Gastrocnemius medialis (tissue), 4 donors: Measurements from ENCODE around the gene C9orf85. TPM values are rescaled to one million over a fixed set of nuclear protein-coding genes. Genes with fewer than 3 reads are reported as not detected.

Experiments
- ATAC-seq, 2 donors: fragments of 150-250 bp; one replicate each; pipeline ENCODE4 v1.9.1; 2016
- DNase-seq, 2 donors: peaks; one replicate each; pipeline ENCODE4 v3.0.0-alpha.2; 2019
- H3K27ac ChIP-seq, 4 donors: fragments of 200-600 bp; sonication (generic); 1 replicate in 1 of 4; 2 replicates in 3 of 4; pipeline ENCODE4 v1.5.1; 2016 to 2018; ENCODE audit warnings: mild to moderate bottlenecking in 2 of 4, moderate library complexity in 1 of 4
- H3K27me3 ChIP-seq, 3 donors: fragments of 200-600 bp; sonication (generic) in 2 of 3; 1 replicate in 1 of 3; 2 replicates in 2 of 3; pipeline versions ENCODE4 v1.5.1 to v1.6.0; 2016 to 2019; ENCODE audit warnings: mild to moderate bottlenecking in 1 of 3, moderate library complexity in 1 of 3
- H3K36me3 ChIP-seq, 2 donors: fragments of 200-600 bp; sonication (generic) in 1 of 2; one replicate each; pipeline ENCODE4 v1.5.1; 2017 to 2018
- H3K4me1 ChIP-seq, 2 donors: fragments of 200-600 bp; sonication (generic) in 1 of 2; one replicate each; pipeline ENCODE4 v1.5.1; 2016 to 2017; ENCODE audit warnings: mild to moderate bottlenecking in 2 of 2
- H3K4me3 ChIP-seq, 4 donors: fragments of 200-600 bp; sonication (generic) in 3 of 4; 1 replicate in 1 of 4; 2 replicates in 3 of 4; pipeline ENCODE4 v1.5.1; 2016 to 2019; ENCODE audit warnings: mild to moderate bottlenecking in 2 of 4
- H3K9me3 ChIP-seq, 3 donors: fragments of 200-600 bp; sonication (generic) in 2 of 3; 1 replicate in 1 of 3; 2 replicates in 2 of 3; pipeline ENCODE4 v1.5.1; 2016 to 2019
- CTCF ChIP-seq, 5 experiments: fragments of 450-650 bp in 3 of 5; fragments of 200-600 bp in 2 of 5; sonication (generic) in 2 of 5; IDR thresholded peaks in 4 of 5; conservative IDR thresholded peaks in 1 of 5; 1 replicate in 4 of 5; 2 replicates in 1 of 5; pipeline ENCODE4 v1.5.1; 2016 to 2019; ENCODE audit warnings: antibody characterized with exemption in 5 of 5, mild to moderate bottlenecking in 3 of 5, moderate library complexity in 3 of 5
- POLR2A ChIP-seq, 2 donors: fragments of 450-650 bp; IDR thresholded peaks; one replicate each; pipeline ENCODE4 v1.6.1; 2017; ENCODE audit warnings: antibody characterized with exemption in 2 of 2, mild to moderate bottlenecking in 2 of 2, moderate library complexity in 2 of 2
- in situ Hi-C, 4 donors: fragments of 200-750 bp; cut with MboI; loops; one replicate each; pipeline versions ENCODE4 v1.15.0 to v1.8.0; 2017; ENCODE audit warnings: low sequenced_read_pairs in 4 of 4
- intact Hi-C: fragments of 100-400 bp; cut with DNase I; formaldehyde crosslinking; loops from one replicate; pipeline ENCODE4 v1.15.1; 2023; ENCODE audit warnings: low total_unique reads
- total RNA-seq, 4 donors: library from RNA; depleted of rRNA; stranded (reverse); fragments of >200 nt; gene quantifications; one replicate each; pipeline versions ENCODE4 v1.1.0 to v1.2.3, GENCODE V29; 2016

The C9orf85 gene
- total RNA-seq, 4 donors from 2014 or later: 1.7 to 9.6 (median 6.3) TPM

GRCh38 chr9:71890042-71890679 is 21.3 kb upstream of the C9orf85 start:
- Histone ChIP-seq H3K9me3 (no peaks in the 10 kb centered on the region), H3K27me3 (no peaks in the 10 kb centered on the region), H3K4me1 (peaks cover 9 to 20% of the 10 kb centered on the region in 2 donors), H3K27ac (no peak overlapping the region), H3K36me3 (no peaks in the 10 kb centered on the region), H3K4me3 (no peak overlapping the region)
- DNase-seq (no peak), ATAC-seq (no peak)
- intact Hi-C loops (no loop called here), in situ Hi-C loops (no loop called here)
- TF ChIP-seq CTCF (IDR thresholded peaks at IDR 0.05 in 4 of 5, conservative IDR thresholded peaks at IDR 0.05 in 1 of 5) (no peak), POLR2A (IDR thresholded peaks at IDR 0.05) (no peak)

DNA sequence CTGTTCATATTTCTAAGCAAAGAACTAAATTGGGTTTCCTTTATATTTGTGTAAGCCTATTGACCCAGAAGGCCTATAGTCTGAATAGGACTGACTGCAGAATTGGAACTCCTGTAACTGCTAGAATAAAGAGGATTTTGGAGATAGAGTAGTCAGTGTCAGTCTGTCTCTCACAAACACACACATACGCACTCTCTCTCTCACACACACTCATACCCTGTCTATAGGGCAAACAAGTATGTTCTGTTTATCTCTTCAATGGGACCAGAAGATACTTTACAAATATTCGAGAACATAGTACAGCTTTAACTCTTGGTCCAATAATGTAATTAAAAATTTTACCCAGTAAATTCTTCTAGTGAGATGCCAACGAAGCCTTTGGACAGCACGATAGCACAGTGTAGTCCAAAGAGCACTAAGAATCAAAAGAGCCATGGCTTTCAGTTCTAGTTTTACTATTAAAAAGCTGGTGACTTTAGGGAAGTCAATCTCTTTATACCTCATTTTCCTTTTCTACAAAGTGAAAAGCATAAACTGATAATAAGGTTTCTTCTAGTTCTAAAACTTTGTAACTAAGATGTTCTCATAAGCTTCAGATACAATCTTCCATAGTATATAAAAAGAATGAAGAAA is 19.8 kb upstream of the C9orf85 start:
- Histone ChIP-seq H3K4me3 (no peak overlapping the region), H3K36me3 (no peaks in the 10 kb centered on the region), H3K4me1 (peaks cover 23 to 35% of the 10 kb centered on the region in 2 donors), H3K27ac (no peak overlapping the region), H3K27me3 (no peaks in the 10 kb centered on the region), H3K9me3 (no peaks in the 10 kb centered on the region)
- ATAC-seq: no peak
- no peak for DNase-seq
- intact Hi-C loops: no loop called here
- TF ChIP-seq CTCF (IDR thresholded peaks at IDR 0.05 in 4 of 5, conservative IDR thresholded peaks at IDR 0.05 in 1 of 5): no peak
- TF ChIP-seq POLR2A (IDR thresholded peaks at IDR 0.05): no peak
- in situ Hi-C loops: no loop called here

GRCh38 chr9:71895117-71895516 is 16.3 kb upstream of the C9orf85 start:
- in situ Hi-C loops: no loop called here
- DNase-seq (no peak), ATAC-seq (no peak)
- Histone ChIP-seq H3K4me3 (no peak overlapping the region), H3K27me3 (no peaks in the 10 kb centered on the region), H3K27ac (no peak overlapping the region), H3K9me3 (no peaks in the 10 kb centered on the region), H3K36me3 (no peaks in the 10 kb centered on the region), H3K4me1 (peaks cover 42 to 43% of the 10 kb centered on the region in 2 donors)
- intact Hi-C loops: no loop called here
- TF ChIP-seq POLR2A (IDR thresholded peaks at IDR 0.05) (no peak), CTCF (IDR thresholded peaks at IDR 0.05 in 4 of 5, conservative IDR thresholded peaks at IDR 0.05 in 1 of 5) (no peak)

- in situ Hi-C loops (no loop called here), intact Hi-C loops (no loop called here)
- no peak for ATAC-seq
Observed at GRCh38 chr9:71895955-71896354, 15.5 kb upstream of the C9orf85 start.

More at GRCh38 chr9:71895955-71896354, 15.5 kb upstream of the C9orf85 start:
- H3K4me3 ChIP-seq: no peak overlapping the region
- H3K4me1 ChIP-seq: peaks cover 42 to 43% of the 10 kb centered on the region in 2 donors
- H3K36me3 ChIP-seq: no peaks in the 10 kb centered on the region
- no peak overlapping the region for H3K27ac ChIP-seq
- TF ChIP-seq CTCF (IDR thresholded peaks at IDR 0.05 in 4 of 5, conservative IDR thresholded peaks at IDR 0.05 in 1 of 5) (no peak), POLR2A (IDR thresholded peaks at IDR 0.05) (no peak)
- H3K27me3 ChIP-seq: no peaks in the 10 kb centered on the region
- DNase-seq: no peak
- H3K9me3 ChIP-seq: no peaks in the 10 kb centered on the region
